GM19328 (cell line): ENCODE measurements around the gene ANXA2R.
"Not testable (repeated sequence)": the region's sequence is repeated elsewhere in the genome, so short reads cannot be mapped to it uniquely, and the experiment has no call there.

ENCODE experiments used
- ATAC-seq: cut with Tn5 transposase; IDR thresholded peaks from one replicate; pipeline ENCODE4 v1.9.1; 2021; ENCODE audit warnings: mild to moderate bottlenecking, moderate library complexity; ENCODE audit not compliant: unreplicated experiment

Gene ANXA2R

DNA sequence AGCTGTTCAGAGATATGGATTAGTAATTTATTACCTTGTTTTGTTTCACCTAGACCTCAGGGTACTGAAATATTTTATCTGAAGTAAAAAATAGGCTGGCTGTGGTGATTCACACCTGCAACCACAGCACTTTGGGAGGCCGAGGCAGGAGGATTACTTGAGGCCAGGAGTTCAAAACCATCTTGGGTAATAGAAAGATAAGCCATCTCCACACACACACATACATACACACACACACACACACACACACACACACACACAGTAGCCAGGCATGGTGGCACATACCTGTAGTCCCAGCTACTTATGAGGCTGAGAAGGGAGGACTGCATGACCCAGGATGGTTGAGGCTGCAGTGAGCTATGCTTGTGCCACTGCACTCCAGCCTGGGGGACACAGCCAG, 3.7 kb downstream of the ANXA2R start:
- no peak for ATAC-seq

DNA sequence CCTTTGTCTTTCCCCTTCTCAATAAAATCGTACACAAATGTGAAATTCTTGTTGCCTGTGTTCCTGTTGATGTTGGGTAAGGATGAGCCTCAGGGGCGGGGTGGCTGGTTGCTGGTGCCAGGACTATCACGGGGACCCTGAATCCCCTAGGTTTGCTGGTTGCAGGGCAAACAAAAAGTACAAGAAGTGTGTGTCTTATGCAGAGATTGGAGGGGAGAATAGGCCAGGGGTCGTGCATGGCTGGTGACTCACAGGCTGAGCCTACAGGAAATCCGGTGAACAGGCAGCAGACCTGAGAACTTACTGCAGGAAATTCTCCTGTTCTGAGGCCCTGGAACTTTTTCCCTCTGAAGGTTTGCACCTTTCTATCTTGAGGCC, 5.5 kb downstream of the ANXA2R start:
- no peak for ATAC-seq

DNA sequence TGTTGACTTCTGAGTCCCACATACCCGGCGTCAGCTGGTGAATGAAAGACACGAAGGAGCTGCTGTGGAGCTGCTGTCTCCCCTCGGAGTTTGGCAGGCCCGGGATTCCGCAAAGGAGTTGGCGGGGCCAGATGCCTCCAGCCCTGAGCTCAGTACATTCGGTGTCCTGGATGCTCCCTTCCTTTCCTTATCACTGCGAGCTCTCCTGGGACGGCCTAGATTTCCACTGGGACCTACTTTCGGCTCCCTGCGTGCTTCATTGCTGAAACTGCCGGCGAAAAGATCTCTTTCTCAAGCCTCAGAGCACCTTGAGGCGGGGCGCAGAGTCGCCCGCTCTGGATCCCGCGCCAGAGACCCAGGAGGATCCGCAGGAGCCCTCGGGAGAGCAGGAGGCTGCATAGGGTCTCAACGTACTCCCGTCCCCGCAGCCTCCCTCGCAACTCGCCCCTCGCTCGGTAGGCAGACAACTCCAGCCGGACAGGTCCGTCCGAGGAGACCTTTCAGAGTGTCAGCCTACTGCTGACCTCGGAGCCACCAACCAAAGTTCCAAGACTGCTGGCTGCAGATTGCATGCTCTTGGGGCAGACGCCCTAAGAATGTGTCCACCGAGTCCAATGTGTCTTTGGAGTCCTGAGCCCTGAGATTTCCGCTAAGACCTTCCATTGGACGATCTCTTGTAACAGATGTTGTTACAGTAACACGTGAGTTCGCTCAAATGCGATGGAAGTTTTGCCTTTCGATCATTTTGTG, 6.1 kb downstream of the ANXA2R start:
- no peak for ATAC-seq

DNA sequence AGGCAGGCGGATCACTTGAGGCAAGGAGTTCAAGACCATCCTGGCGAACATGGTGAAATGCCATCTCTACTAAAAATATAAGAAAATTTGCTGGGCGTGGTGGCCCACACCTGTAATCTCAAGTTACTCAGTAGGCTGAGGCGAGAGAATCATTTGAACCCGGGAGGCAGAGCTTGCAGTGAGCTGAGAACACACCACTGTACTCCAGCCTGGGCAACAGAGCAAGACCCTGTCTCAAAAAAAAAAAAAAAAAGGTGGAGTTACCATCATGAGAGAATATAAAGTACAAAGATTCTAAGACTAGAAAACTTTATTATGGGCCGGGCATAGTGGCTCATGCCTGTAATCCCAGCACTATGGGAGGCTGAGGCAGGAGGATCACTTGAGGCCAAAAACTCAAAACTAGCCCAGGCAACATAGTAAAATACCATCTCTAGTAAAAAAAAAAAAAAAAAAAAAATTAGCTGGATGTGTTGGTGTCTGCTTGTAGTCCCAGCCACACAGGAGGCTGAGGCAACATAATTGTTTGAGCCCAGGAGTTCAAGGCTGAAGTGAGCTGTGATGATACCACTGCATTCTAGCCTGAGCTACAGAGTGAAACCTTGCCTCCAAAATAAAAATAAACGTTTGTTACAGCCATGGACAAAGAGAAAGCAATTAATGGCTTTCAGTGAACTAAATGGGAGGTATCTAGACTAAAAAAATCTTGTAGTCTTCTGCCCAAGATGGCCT, 12.9 kb downstream of the ANXA2R start:
- ATAC-seq, result no peak

DNA sequence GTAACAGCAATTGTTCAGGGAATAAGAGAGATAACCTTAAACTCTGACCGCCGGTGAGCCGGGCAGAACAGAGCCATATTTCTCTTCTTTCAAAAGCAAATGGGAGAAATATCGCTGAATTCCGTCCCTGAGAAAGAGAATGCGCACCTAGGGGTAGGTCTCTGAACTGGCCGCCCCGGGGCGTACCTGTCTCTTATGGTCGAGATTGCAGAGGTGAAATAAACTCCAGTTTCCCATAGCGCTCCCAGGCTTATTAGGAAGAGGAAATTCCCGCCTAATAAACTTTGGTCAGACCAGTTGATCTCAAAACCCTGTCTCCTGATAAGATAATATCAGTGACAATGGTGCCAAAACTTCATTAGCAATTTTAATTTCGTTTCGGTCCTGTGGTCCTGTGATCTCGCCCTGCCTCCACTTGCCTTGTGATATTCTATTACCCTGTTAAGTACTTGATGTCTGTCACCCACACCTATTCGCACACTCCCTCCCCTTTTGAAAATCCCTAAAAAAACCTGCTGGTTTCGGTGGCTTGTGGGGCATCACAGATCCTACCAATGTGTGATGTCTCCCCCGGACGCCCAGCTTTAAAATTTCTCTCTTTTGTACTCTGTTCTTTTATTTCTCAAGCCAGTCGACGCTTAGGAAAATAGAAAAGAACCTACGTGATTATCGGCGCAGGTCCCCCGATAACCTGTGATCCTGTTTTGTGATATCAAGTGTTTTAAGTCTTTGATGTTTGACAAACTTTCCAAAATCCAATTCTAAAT, 14.8 kb downstream of the ANXA2R start:
- ATAC-seq, result not testable (repeated sequence)

DNA sequence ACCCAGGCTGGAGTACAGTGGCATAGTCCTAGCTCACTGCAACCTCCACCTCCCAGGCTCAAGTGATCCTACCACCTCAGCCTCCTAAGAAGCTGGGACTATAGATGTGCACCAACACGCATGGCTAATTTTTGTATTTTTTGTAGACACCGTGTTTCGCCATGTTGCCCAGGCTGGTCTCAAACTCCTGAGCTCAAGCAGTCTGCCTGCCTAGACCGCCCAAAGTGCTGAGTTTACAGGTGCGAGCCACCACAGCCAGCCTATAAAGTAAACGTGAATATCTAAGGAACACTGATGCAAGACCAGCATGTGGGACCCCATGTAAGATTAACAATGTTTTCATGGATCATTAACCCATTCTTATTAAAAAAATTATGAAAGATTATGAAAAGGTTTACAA, 15.9 kb downstream of the ANXA2R start:
- no peak for ATAC-seq

DNA sequence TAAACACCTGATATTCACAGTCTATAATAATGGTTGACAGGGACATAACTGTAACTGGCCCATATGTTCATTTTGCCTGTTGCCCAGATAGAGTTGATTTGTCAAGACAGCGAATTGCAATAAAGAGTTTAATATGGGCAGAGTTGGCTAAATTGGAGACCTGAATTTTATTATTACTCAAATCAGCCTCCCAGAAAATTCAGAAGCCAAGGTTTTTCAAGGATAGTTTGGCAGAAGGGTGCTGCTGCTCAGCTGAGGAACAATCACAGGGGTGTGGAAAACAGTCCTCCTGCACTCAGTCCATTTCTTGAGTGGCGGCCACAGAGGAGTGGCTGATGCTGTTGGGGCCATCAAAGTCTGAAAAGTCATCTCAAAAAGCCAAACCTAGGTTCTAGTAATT, 19.0 kb downstream of the ANXA2R start:
- no peak for ATAC-seq

DNA sequence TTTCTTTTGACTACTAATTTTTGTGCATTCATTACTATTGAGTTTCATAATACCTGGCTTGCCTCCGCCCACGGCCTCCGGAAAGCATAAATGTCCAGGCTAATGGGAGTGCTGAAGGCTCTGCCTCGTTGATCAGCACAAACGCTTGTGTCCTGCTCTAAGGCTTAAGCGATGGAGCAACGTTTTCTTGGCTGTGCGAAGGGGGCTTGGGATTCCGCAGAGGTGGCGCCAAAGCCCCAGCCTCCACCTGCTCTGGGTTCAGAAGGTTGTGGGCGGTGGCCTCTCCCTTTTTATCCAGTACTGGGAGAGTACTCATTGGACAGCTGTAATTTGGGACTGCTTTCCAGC, 19.7 kb downstream of the ANXA2R start:
- ATAC-seq, result peak; percentile 12

DNA sequence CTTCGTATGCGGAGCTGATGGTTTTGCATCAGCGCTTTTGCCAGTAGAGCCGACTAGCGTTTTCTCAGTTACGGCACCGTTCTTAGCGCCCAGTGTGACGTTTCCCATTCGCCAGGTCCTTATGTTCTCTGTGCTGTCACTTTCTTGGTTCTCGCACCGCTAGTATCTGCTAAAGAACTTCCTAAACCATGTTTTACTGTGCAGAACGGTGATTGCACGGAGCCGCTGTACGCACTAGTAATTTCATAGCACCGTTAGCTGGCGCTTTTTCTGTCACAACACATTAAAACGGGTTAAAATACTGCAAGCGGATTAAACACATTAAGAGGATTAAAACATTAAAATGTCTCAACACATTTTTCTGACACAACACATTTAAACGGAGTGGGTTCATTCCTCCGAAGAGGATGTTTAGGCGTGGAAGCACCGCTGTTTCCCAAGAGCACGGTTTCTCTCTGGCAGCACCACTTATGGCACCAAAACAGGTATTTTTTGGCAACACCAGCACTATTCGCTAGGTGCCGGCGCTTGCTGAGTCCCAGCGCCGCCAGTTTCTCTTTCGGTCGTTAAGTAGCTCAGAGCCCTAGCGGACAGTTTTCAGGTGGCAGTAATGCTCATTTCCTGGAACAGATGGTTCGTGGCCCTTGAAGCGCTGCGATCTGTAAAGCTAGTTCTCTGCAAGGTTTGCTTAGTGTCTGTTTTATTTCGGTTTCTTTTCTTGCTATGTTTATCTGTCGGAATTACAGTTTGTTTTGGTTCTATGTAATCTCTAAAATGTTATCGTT, 20.3 kb downstream of the ANXA2R start:
- ATAC-seq, result peak; percentile 70

DNA sequence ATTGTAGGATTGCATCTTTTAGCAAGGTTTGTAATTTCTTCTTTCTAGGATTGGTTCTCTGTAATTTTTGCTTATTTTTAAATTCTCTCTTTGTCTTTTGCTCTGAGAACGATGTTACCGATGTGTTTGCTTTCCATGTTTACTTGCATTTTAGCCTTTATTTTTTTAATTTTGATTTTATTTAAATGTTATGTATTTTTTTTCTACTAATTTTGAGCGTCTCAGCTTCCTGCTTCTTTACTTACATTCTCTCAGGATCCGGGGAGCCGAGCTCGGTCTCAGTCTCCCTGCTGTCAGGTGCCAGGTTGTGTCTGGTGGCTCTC, 20.9 kb downstream of the ANXA2R start:
- no peak for ATAC-seq

DNA sequence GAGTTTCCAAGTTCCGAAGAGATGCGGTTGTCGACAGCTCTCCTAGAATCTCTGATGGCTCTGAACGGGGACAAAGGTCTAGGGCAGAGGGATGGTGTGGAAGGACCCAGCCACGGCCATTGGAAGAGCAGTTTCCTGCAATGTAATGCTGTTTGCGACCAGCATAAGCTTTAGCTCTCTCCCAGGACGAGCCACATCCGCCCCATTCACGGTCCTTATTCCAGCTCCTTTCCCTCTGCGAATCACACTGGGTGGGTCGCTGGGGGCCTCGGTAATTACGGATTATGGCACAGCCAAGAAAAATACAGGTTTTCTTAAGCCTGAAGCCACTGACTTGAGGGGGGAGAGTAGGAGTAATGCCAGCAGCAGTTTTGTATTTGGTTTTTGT, 22.7 kb downstream of the ANXA2R start:
- ATAC-seq, result no peak

DNA sequence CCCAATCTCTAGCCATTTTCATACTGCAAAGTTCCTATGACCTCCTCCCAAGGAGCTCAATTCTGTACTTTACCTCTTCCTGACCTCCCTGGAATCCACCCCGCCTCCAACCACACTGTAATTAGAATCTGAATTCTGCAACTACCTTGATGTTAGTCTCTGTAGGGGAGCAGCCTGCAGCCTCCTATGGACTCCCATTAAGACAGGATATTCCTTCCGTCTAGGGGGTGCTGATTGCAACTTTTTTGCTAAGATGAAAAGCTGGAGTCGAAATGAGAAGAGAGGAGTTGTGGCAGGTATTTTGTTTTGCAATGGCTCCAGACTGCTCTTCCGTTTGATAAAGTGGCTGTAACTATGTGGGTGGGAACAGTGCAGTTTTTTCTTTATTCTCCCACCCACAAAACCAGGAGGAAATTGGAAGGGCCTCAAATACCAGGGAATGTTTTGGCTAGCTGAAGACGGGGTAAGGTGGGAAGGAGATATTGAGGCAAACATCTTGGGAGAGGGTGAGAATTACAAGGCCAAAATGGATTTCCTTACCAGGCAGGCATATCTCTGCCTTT, 23.8 kb downstream of the ANXA2R start:
- no peak for ATAC-seq

DNA sequence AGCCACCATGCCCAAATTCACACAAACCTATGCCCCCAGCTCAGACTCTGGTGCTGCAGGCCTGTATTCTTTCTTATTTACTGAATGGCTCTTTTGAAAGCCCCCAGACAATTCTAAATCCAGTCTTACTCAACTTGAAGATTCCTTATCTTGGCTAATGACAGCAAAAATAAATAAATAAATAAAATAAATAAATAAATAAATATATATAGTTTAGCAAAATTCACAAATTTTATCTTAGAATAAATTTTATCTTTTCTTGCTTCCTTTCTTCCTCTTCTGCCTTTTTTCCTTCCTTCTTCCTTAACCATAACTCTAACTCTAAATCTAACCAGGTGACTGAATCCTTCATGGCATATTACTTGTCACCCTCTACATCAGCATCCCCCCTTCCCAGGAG, 25.6 kb downstream of the ANXA2R start:
- ATAC-seq, result no peak

DNA sequence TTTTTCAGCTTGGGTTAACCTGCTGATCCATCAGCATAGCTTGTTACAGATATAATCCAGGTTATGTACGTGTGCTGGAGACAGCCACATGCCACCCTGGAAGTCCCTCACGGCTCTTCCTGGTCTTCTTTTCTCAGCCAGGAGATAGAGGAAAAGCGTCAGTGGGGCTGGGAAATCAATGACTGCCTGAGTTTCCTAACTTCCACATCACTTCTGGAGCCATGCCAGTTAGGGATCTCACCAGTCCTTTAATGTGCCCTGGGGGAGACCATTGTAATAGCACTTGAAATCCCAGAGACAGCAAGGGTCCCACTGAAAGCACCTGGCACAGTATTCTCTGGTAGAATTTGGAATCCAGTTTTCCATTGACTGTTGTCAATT, 29.2 kb downstream of the ANXA2R start:
- ATAC-seq, result no peak

DNA sequence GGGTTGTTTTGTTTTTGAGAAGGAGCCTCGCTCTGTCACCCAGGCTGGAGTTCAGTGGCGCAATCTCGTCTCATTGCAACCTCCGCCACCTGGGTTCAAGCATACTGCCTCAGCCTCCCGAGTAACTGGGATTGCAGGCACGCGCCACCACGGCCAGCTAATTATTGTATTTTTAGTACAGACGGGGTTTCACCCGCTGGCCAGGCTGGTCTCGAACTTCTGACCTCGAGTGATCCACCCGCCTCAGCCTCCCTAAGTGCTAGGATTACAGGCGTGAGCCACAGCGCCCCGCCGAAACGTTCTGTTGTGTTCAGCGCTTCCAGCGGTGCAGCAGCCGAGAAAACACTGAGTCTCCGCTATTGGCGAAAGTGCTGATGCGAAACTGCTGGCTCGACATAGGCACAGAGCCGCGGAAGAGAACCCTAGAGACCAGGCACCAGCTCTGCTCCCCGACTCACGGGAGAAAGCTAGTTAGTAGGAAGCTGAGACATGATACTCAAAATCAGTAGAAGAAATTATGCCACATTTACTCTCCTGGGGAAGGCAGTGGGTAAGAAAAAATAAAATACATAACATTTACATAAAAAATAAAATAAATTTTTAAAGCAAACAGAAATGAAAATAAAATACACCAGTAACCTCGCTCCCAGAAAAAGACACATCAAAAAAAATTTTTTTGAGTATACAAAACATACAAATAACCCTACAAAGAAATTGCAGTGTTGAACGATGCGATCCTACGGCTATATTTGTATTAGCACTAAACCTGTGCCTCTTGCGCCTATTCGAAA, 31.6 kb downstream of the ANXA2R start:
- peak; percentile 30 for ATAC-seq

DNA sequence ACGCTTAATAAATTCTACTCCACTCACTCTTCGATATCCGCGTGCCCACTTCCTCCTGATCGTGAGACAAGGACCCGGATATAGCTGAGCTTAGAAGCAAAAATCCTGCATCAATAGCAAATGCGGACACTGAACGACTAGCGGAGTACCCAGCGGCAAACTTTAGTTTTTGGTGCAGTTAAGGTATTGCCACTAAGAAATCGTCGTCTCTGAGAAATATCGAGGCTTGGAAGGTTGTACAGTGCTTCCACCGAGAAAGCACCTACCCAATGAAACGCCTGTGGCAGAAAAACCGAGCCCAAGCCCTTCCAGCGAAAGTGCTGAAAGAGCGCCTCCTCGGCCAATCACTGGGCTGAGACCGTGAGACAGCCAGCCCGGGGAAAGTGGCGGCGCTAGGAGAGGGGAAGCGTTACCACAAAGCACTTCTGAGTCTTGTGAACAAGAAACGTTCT, 32.2 kb downstream of the ANXA2R start:
- ATAC-seq, result peak; percentile 34

DNA sequence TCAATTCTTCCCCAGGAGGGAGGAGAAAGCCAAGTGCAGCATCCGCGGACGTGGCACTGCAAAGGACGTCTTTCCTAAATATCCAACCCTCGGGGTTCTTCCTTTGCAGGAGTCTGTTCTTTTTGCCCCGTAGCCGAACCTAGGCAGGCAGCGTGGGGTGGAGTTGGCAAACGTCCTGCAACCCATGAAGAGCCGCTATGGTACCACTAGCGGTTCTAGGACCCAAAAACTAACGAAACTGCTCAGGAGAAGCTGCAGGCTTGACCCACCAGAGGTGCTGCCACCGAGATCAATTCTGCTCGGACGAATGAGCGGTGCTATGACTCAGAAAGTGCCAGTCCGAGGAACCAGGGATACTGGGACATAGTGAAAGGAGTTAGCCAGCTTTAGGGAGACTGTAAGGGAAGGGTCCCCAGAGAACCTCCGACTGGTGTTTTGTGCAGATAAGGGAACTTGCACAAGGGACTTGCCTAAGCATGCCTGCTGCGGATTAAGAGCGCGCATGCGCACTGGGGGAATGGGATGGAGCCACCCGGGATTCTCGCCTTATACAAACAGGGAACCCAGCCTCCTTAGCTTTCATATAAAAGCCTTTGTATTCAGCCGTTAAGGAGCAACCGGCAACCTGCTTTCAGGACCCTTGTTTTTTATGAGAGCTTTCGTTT, 32.7 kb downstream of the ANXA2R start:
- ATAC-seq, result peak; percentile 29

DNA sequence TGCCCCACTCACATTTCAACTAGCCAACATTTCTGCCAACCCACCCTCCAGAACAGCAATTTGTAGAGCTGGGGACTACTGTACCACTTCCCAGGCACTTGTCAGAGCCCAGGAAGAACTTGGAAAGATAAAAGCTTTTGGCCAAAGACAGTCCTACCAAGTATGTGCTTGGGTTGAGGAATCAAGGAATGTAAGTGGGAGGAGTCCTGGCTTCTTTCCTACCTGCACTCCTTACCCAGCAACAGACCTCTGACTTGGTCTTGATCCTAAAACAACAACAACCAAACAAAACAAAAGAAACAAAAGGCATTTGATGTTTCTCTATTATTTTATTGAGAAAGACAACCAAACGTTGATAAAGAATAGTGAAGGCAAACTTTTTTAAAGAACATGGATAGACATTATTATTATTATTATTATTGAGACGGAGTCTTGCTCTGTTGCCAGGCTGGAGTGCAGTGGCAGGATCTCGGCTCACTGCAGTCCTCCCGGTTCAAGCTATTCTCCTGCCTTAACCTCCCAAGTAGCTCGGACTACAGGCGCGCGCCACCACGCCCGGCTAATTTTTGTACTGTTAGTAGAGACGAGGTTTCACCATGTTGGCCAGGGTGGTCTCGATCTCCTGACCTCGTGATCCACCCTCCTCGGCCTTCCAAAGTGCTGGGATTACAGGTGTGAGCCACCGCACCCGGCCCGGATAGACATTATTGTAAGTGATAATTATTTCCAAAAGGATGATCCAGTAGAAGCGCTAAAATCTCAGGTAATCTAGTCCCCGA, 33.5 kb downstream of the ANXA2R start:
- ATAC-seq, result no peak

DNA sequence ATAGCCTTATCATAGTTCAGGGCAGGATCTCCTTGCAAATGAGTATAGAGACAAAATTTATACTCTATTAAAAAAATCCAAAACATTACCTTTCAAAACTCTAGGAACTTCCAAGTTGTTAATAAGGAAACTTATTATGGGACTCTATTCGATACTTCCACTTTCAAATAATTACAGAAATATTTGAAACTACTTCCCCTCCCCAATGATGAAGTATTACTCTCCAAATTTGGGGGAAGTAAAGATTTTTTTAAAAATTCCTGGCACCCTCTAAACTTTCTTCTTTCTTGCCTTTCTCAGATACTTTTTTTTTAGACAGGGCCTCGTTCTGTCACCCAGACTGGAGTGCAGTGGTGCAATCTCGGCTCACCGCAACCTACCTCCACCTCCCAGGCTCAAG, 35.1 kb downstream of the ANXA2R start:
- no peak for ATAC-seq
